ENCODE measurements around the gene DKKL1.

GRCh38 chr19:49362929-49363267 lies 779 bp upstream of the DKKL1 start:
- TF ChIP-seq EGR1 (IDR thresholded peaks at IDR 0.05) (no peak), FOXM1 (IDR thresholded peaks at IDR 0.05; ENCODE audit: borderline replicate concordance, low read depth) (no peak), REST (IDR thresholded peaks at IDR 0.05; ENCODE audit: low read depth) (no peak), NFIC (IDR thresholded peaks at IDR 0.05) (no peak)
- TF ChIP-seq, protein P1, sequence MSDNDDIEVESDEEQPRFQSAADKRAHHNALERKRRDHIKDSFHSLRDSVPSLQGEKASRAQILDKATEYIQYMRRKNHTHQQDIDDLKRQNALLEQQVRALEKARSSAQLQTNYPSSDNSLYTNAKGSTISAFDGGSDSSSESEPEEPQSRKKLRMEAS (IDR thresholded peaks at IDR 0.05) = no peak

Measured in Ishikawa (cell line).